Vagina (tissue), 2 donors: ENCODE results near the gene HEPHL1.

Source experiments
- POLR2A ChIP-seq, 2 donors: fragments of 450-650 bp; IDR thresholded peaks; one replicate each; pipeline ENCODE4 v1.6.1; 2017; ENCODE audit warnings: antibody characterized with exemption in 2 of 2, mild to moderate bottlenecking in 2 of 2, moderate library complexity in 2 of 2
- POLR2AphosphoS5 ChIP-seq, 2 donors: sonication (generic); formaldehyde crosslinking; IDR thresholded peaks; one replicate each; pipeline ENCODE4 v1.9.0; 2017; ENCODE audit warnings: antibody characterized with exemption in 2 of 2, mild to moderate bottlenecking in 2 of 2, low read depth in 1 of 2; ENCODE audit not compliant: insufficient read depth in 1 of 2
- TF ChIP-seq, protein P1 (sequence below), 3 experiments: fragments of 450-650 bp in 2 of 3; fragments of 200-600 bp in 1 of 3; sonication (generic) in 1 of 3; IDR thresholded peaks; one replicate each; pipeline ENCODE4 v1.5.1; 2017 to 2019; ENCODE audit warnings: antibody characterized with exemption in 3 of 3, mild to moderate bottlenecking in 2 of 3, moderate library complexity in 2 of 3

DNA sequence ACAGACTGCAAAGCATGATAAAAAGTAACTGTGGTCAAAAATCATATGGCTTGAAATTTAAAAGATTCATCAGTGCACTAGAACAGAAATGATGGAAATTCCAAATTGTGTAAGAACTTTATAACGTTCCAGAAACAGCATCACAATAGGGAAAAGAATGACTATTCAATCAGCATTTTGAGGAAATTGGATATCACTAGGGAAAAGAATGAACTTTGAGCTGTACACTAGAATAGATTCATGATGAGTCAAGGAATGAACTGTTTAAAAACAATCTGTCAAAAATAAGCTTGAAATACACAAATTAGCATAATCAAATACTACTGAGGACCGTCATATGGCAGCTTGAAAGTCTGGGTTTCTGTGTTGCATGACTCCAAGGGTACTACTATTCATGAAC lies 20.5 kb upstream of the HEPHL1 start:
- TF ChIP-seq POLR2A (IDR thresholded peaks at IDR 0.05) (no peak), POLR2AphosphoS5 (IDR thresholded peaks at IDR 0.05; ENCODE audit: insufficient read depth in 1 of 2, low read depth in 1 of 2) (no peak)
- TF ChIP-seq, protein P1, sequence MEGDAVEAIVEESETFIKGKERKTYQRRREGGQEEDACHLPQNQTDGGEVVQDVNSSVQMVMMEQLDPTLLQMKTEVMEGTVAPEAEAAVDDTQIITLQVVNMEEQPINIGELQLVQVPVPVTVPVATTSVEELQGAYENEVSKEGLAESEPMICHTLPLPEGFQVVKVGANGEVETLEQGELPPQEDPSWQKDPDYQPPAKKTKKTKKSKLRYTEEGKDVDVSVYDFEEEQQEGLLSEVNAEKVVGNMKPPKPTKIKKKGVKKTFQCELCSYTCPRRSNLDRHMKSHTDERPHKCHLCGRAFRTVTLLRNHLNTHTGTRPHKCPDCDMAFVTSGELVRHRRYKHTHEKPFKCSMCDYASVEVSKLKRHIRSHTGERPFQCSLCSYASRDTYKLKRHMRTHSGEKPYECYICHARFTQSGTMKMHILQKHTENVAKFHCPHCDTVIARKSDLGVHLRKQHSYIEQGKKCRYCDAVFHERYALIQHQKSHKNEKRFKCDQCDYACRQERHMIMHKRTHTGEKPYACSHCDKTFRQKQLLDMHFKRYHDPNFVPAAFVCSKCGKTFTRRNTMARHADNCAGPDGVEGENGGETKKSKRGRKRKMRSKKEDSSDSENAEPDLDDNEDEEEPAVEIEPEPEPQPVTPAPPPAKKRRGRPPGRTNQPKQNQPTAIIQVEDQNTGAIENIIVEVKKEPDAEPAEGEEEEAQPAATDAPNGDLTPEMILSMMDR (IDR thresholded peaks at IDR 0.05) = no peak
